ENCODE data around the gene MGAT1. TPM values are rescaled to one million over a fixed set of nuclear protein-coding genes. Genes with fewer than 3 reads are reported as not detected.
"Not testable (repeated sequence)": the region's sequence is repeated elsewhere in the genome, so short reads cannot be mapped to it uniquely, and the experiment has no call there.

MGAT1 gene
- polyA plus RNA-seq, 2 donors = 84.0 to 108 TPM

GRCh38 chr5:180781900-180782326 is 20.7 kb downstream of the MGAT1 start:
- H3K27ac ChIP-seq (ENCODE audit: low read depth in 2 of 2, low read length in 1 of 2); H3K27me3 ChIP-seq (ENCODE audit: control insufficient read depth in 1 of 2, insufficient read depth in 2 of 2, low read length in 2 of 2); H3K36me3 ChIP-seq (ENCODE audit: control insufficient read depth in 2 of 2, insufficient read depth in 2 of 2, low read length in 1 of 2); H3K4me3 ChIP-seq (ENCODE audit: low read depth in 1 of 2, low read length in 2 of 2); H3K9me3 ChIP-seq (ENCODE audit: control insufficient read depth in 2 of 2, insufficient read depth in 1 of 2, low read depth in 1 of 2, low read length in 1 of 2): not testable (repeated sequence)
- WGBS, 2 donors = 90 to 94% methylated on average over 14 of the region's 14 CpGs
- peaks cover 8 to 21% of the 10 kb centered on the region in 2 donors for H3K4me1 ChIP-seq (ENCODE audit: control insufficient read depth in 2 of 2, insufficient read depth in 2 of 2, low read length in 1 of 2)

GRCh38 chr5:180779985-180780610 is 22.5 kb downstream of the MGAT1 start:
- WGBS, 2 donors = 81 to 85% methylated on average over 10 of the region's 10 CpGs
- no peak overlapping the region for H3K4me3 ChIP-seq (ENCODE audit: low read depth in 1 of 2, low read length in 2 of 2)
- H3K4me1 ChIP-seq (ENCODE audit: control insufficient read depth in 2 of 2, insufficient read depth in 2 of 2, low read length in 1 of 2) = peaks cover 0 to 4% of the 10 kb centered on the region in 2 donors

GRCh38 chr5:180777475-180777874 is 25.1 kb downstream of the MGAT1 start:
- 96 to 98% methylated on average over 1 of the region's 1 CpG for WGBS, 2 donors
- H3K4me3 ChIP-seq (ENCODE audit: low read depth in 1 of 2, low read length in 2 of 2) = no peak overlapping the region
- H3K9me3 ChIP-seq (ENCODE audit: control insufficient read depth in 2 of 2, insufficient read depth in 1 of 2, low read depth in 1 of 2, low read length in 1 of 2) = no peaks in the 10 kb centered on the region

More at GRCh38 chr5:180779985-180780610, 22.5 kb downstream of the MGAT1 start:
- no peak overlapping the region for H3K27ac ChIP-seq (ENCODE audit: low read depth in 2 of 2, low read length in 1 of 2)
- no peaks in the 10 kb centered on the region for H3K9me3 ChIP-seq (ENCODE audit: control insufficient read depth in 2 of 2, insufficient read depth in 1 of 2, low read depth in 1 of 2, low read length in 1 of 2)
- no peaks in the 10 kb centered on the region for H3K27me3 ChIP-seq (ENCODE audit: control insufficient read depth in 1 of 2, insufficient read depth in 2 of 2, low read length in 2 of 2)
- peaks cover 0 to 2% of the 10 kb centered on the region in 2 donors for H3K36me3 ChIP-seq (ENCODE audit: control insufficient read depth in 2 of 2, insufficient read depth in 2 of 2, low read length in 1 of 2)

GRCh38 chr5:180776376-180776775 is 26.2 kb downstream of the MGAT1 start:
- Histone ChIP-seq H3K9me3 (ENCODE audit: control insufficient read depth in 2 of 2, insufficient read depth in 1 of 2, low read depth in 1 of 2, low read length in 1 of 2) (no peaks in the 10 kb centered on the region), H3K36me3 (ENCODE audit: control insufficient read depth in 2 of 2, insufficient read depth in 2 of 2, low read length in 1 of 2) (peaks cover 0 to 2% of the 10 kb centered on the region in 2 donors), H3K27me3 (ENCODE audit: control insufficient read depth in 1 of 2, insufficient read depth in 2 of 2, low read length in 2 of 2) (no peaks in the 10 kb centered on the region), H3K4me3 (ENCODE audit: low read depth in 1 of 2, low read length in 2 of 2) (no peak overlapping the region), H3K27ac (ENCODE audit: low read depth in 2 of 2, low read length in 1 of 2) (no peak overlapping the region), H3K4me1 (ENCODE audit: control insufficient read depth in 2 of 2, insufficient read depth in 2 of 2, low read length in 1 of 2) (no peaks in the 10 kb centered on the region)
- WGBS, 2 donors = 97% methylated on average over 1 of the region's 1 CpG

More at GRCh38 chr5:180777475-180777874, 25.1 kb downstream of the MGAT1 start:
- Histone ChIP-seq H3K27me3 (ENCODE audit: control insufficient read depth in 1 of 2, insufficient read depth in 2 of 2, low read length in 2 of 2) (no peaks in the 10 kb centered on the region), H3K27ac (ENCODE audit: low read depth in 2 of 2, low read length in 1 of 2) (no peak overlapping the region), H3K4me1 (ENCODE audit: control insufficient read depth in 2 of 2, insufficient read depth in 2 of 2, low read length in 1 of 2) (no peaks in the 10 kb centered on the region), H3K36me3 (ENCODE audit: control insufficient read depth in 2 of 2, insufficient read depth in 2 of 2, low read length in 1 of 2) (peaks cover 0 to 2% of the 10 kb centered on the region in 2 donors)

GRCh38 chr5:180775624-180776023 is 27.0 kb downstream of the MGAT1 start:
- Histone ChIP-seq H3K27ac (ENCODE audit: low read depth in 2 of 2, low read length in 1 of 2) (no peak overlapping the region), H3K36me3 (ENCODE audit: control insufficient read depth in 2 of 2, insufficient read depth in 2 of 2, low read length in 1 of 2) (peaks cover 0 to 1% of the 10 kb centered on the region in 2 donors), H3K4me1 (ENCODE audit: control insufficient read depth in 2 of 2, insufficient read depth in 2 of 2, low read length in 1 of 2) (no peaks in the 10 kb centered on the region), H3K4me3 (ENCODE audit: low read depth in 1 of 2, low read length in 2 of 2) (no peak overlapping the region), H3K9me3 (ENCODE audit: control insufficient read depth in 2 of 2, insufficient read depth in 1 of 2, low read depth in 1 of 2, low read length in 1 of 2) (no peaks in the 10 kb centered on the region), H3K27me3 (ENCODE audit: control insufficient read depth in 1 of 2, insufficient read depth in 2 of 2, low read length in 2 of 2) (no peaks in the 10 kb centered on the region)
- WGBS, 2 donors = 89 to 92% methylated on average over 7 of the region's 7 CpGs

GRCh38 chr5:180771839-180772238 is 30.8 kb downstream of the MGAT1 start:
- Histone ChIP-seq H3K4me1 (ENCODE audit: control insufficient read depth in 2 of 2, insufficient read depth in 2 of 2, low read length in 1 of 2) (no peaks in the 10 kb centered on the region), H3K27ac (ENCODE audit: low read depth in 2 of 2, low read length in 1 of 2) (no peak overlapping the region), H3K27me3 (ENCODE audit: control insufficient read depth in 1 of 2, insufficient read depth in 2 of 2, low read length in 2 of 2) (no peaks in the 10 kb centered on the region), H3K9me3 (ENCODE audit: control insufficient read depth in 2 of 2, insufficient read depth in 1 of 2, low read depth in 1 of 2, low read length in 1 of 2) (no peaks in the 10 kb centered on the region), H3K4me3 (ENCODE audit: low read depth in 1 of 2, low read length in 2 of 2) (no peak overlapping the region), H3K36me3 (ENCODE audit: control insufficient read depth in 2 of 2, insufficient read depth in 2 of 2, low read length in 1 of 2) (no peaks in the 10 kb centered on the region)

GRCh38 chr5:180769821-180770220 is 32.8 kb downstream of the MGAT1 start:
- no peaks in the 10 kb centered on the region for H3K36me3 ChIP-seq (ENCODE audit: control insufficient read depth in 2 of 2, insufficient read depth in 2 of 2, low read length in 1 of 2)
- H3K4me3 ChIP-seq (ENCODE audit: low read depth in 1 of 2, low read length in 2 of 2) = no peak overlapping the region
- no peak overlapping the region for H3K27ac ChIP-seq (ENCODE audit: low read depth in 2 of 2, low read length in 1 of 2)
- no peaks in the 10 kb centered on the region for H3K27me3 ChIP-seq (ENCODE audit: control insufficient read depth in 1 of 2, insufficient read depth in 2 of 2, low read length in 2 of 2)
- no peaks in the 10 kb centered on the region for H3K4me1 ChIP-seq (ENCODE audit: control insufficient read depth in 2 of 2, insufficient read depth in 2 of 2, low read length in 1 of 2)
- 82 to 88% methylated on average over 3 of the region's 3 CpGs for WGBS, 2 donors
- no peaks in the 10 kb centered on the region for H3K9me3 ChIP-seq (ENCODE audit: control insufficient read depth in 2 of 2, insufficient read depth in 1 of 2, low read depth in 1 of 2, low read length in 1 of 2)

GRCh38 chr5:180755601-180756000 is 47.0 kb downstream of the MGAT1 start:
- 65 to 66% methylated on average over 2 of the region's 2 CpGs for WGBS, 2 donors
- H3K9me3 ChIP-seq (ENCODE audit: control insufficient read depth in 2 of 2, insufficient read depth in 1 of 2, low read depth in 1 of 2, low read length in 1 of 2) = peaks cover 0 to 17% of the 10 kb centered on the region in 2 donors
- H3K27me3 ChIP-seq (ENCODE audit: control insufficient read depth in 1 of 2, insufficient read depth in 2 of 2, low read length in 2 of 2) = no peaks in the 10 kb centered on the region
- no peak overlapping the region for H3K27ac ChIP-seq (ENCODE audit: low read depth in 2 of 2, low read length in 1 of 2)
- no peaks in the 10 kb centered on the region for H3K4me1 ChIP-seq (ENCODE audit: control insufficient read depth in 2 of 2, insufficient read depth in 2 of 2, low read length in 1 of 2)
- H3K4me3 ChIP-seq (ENCODE audit: low read depth in 1 of 2, low read length in 2 of 2) = no peak overlapping the region
- H3K36me3 ChIP-seq (ENCODE audit: control insufficient read depth in 2 of 2, insufficient read depth in 2 of 2, low read length in 1 of 2) = no peaks in the 10 kb centered on the region

GRCh38 chr5:180744253-180744652 is 58.4 kb downstream of the MGAT1 start:
- Histone ChIP-seq H3K27ac (ENCODE audit: low read depth in 2 of 2, low read length in 1 of 2) (no peak overlapping the region), H3K9me3 (ENCODE audit: control insufficient read depth in 2 of 2, insufficient read depth in 1 of 2, low read depth in 1 of 2, low read length in 1 of 2) (peaks cover 0 to 3% of the 10 kb centered on the region in 2 donors), H3K36me3 (ENCODE audit: control insufficient read depth in 2 of 2, insufficient read depth in 2 of 2, low read length in 1 of 2) (no peaks in the 10 kb centered on the region), H3K4me1 (ENCODE audit: control insufficient read depth in 2 of 2, insufficient read depth in 2 of 2, low read length in 1 of 2) (no peaks in the 10 kb centered on the region), H3K4me3 (ENCODE audit: low read depth in 1 of 2, low read length in 2 of 2) (no peak overlapping the region), H3K27me3 (ENCODE audit: control insufficient read depth in 1 of 2, insufficient read depth in 2 of 2, low read length in 2 of 2) (peaks cover 0 to 5% of the 10 kb centered on the region in 2 donors)
- 65 to 70% methylated on average over 5 of the region's 5 CpGs for WGBS, 2 donors

GRCh38 chr5:180742727-180743126 is 59.9 kb downstream of the MGAT1 start:
- Histone ChIP-seq H3K27me3 (ENCODE audit: control insufficient read depth in 1 of 2, insufficient read depth in 2 of 2, low read length in 2 of 2) (peaks cover 0 to 5% of the 10 kb centered on the region in 2 donors), H3K36me3 (ENCODE audit: control insufficient read depth in 2 of 2, insufficient read depth in 2 of 2, low read length in 1 of 2) (no peaks in the 10 kb centered on the region), H3K27ac (ENCODE audit: low read depth in 2 of 2, low read length in 1 of 2) (no peak overlapping the region), H3K4me3 (ENCODE audit: low read depth in 1 of 2, low read length in 2 of 2) (no peak overlapping the region), H3K4me1 (ENCODE audit: control insufficient read depth in 2 of 2, insufficient read depth in 2 of 2, low read length in 1 of 2) (no peaks in the 10 kb centered on the region), H3K9me3 (ENCODE audit: control insufficient read depth in 2 of 2, insufficient read depth in 1 of 2, low read depth in 1 of 2, low read length in 1 of 2) (peaks cover 0 to 3% of the 10 kb centered on the region in 2 donors)
- 61 to 77% methylated on average over 6 of the region's 6 CpGs for WGBS, 2 donors
